ENCODE measurements around the gene UTS2. TPM values are rescaled to one million over a fixed set of nuclear protein-coding genes. Genes with fewer than 3 reads are reported as not detected.

The UTS2 gene
- total and polyA plus RNA-seq, 2 of the 4 experiments (the other 2 are of a cell fraction): not detected

DNA sequence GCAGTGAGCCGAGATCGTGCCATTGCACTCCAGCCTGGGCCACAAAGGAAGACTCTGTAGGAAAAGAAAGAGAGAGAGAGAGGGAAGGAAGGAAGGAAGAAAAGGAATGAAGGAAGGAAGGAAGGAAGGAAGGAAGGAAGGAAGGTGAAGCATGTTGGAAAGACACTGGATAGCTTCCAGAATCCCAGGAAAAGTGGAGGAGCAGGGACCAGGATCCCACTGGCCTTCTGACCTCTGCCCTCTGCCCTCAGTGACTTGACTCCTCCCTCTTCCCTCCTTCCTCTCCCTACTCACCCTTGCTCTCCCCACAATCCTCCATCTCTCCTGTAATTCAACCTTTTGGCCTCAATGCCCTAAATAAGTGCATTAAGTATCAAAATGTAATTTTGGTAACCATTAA is 4.1 kb upstream of the UTS2 start:
- Histone ChIP-seq H3K18ac (ENCODE audit: low read depth, low read length) (no peak overlapping the region), H3K4ac (ENCODE audit: low read depth, low read length) (no peak overlapping the region), H3K4me3 (ENCODE audit: insufficient read depth, low read depth, low read length) (no peak overlapping the region), H3K9ac (ENCODE audit: low read depth, low read length) (no peak overlapping the region), H2AK5ac (ENCODE audit: low read depth, low read length) (no peak overlapping the region), H2BK15ac (ENCODE audit: low read depth, low read length) (no peak overlapping the region), H3K9me3 (ENCODE audit: control insufficient read depth, insufficient read depth, low read length) (no peaks in the 10 kb centered on the region), H4K20me1 (ENCODE audit: insufficient read depth, low read length) (no peaks in the 10 kb centered on the region), H3K23ac (ENCODE audit: low read depth, low read length) (no peak overlapping the region), H3K9me1 (ENCODE audit: insufficient read depth, low read length) (no peaks in the 10 kb centered on the region), H3K4me2 (ENCODE audit: low read depth, low read length) (no peak overlapping the region), H3K4me1 (ENCODE audit: control insufficient read depth, insufficient read depth, low read length) (no peaks in the 10 kb centered on the region), H2BK5ac (ENCODE audit: low read depth, low read length, poor library complexity, severe bottlenecking) (no peak overlapping the region), H4K8ac (ENCODE audit: low read depth in 2 of 2, low read length in 2 of 2) (no peak overlapping the region), H2BK20ac (ENCODE audit: low read depth, low read length) (no peak overlapping the region), H2AK9ac (replicated peaks; ENCODE audit: low read depth, low read length, poor library complexity) (no peak overlapping the region), H2AFZ (replicated peaks; ENCODE audit: low read length, poor library complexity) (peak overlapping the region; percentile 33), H3K79me1 (ENCODE audit: low read depth in 1 of 2, low read length in 2 of 2) (no peaks in the 10 kb centered on the region), H2BK120ac (ENCODE audit: low read depth, low read length) (no peak overlapping the region), H3K27me3 (ENCODE audit: control insufficient read depth, insufficient read depth, low read length) (no peaks in the 10 kb centered on the region; the same call in 1 of the 2 replicates), H4K91ac (ENCODE audit: insufficient read depth, low read depth, low read length) (no peak overlapping the region), H3K56ac (ENCODE audit: extremely low read depth, insufficient read depth, low read length) (no peak overlapping the region), H3K36me3 (ENCODE audit: control insufficient read depth, insufficient read depth, low read length) (no peaks in the 10 kb centered on the region), H4K5ac (ENCODE audit: low read depth, low read length) (no peak overlapping the region), H3K14ac (replicated peaks; ENCODE audit: low read depth, low read length) (no peak overlapping the region), H3K27ac (ENCODE audit: insufficient read depth, low read length) (no peak overlapping the region)
- CTCF ChIA-PET: no interaction called here
- WGBS, 2 experiments (ENCODE audit: extremely low coverage in 2 of 2, insufficient read length in 1 of 2): no CpG with 5 or more reads among the region's 2 CpGs
- BruUV-seq (replicated peaks): no TSS peak
- dilution Hi-C loops (cut with HindIII; ENCODE audit: low sequenced_read_pairs, unreplicated experiment): no loop called here
- TF ChIP-seq MAFK (IDR thresholded peaks at IDR 0.05; ENCODE audit: low read depth, low read length) (no peak), SMC3 (IDR thresholded peaks at IDR 0.05; ENCODE audit: low read depth, low read length) (no peak), RFX5 (IDR thresholded peaks at IDR 0.05; ENCODE audit: low read depth, low read length) (no peak), RAD21 (IDR thresholded peaks at IDR 0.05; ENCODE audit: low read length) (no peak), CHD1 (IDR thresholded peaks at IDR 0.05; ENCODE audit: low read depth, low read length) (no peak), CEBPB (IDR thresholded peaks at IDR 0.05; ENCODE audit: low read depth, low read length) (no peak), USF2 (IDR thresholded peaks at IDR 0.05; ENCODE audit: low read depth, low read length) (no peak), POLR2A (IDR thresholded peaks at IDR 0.05; ENCODE audit: low read depth, low read length) (no peak), RCOR1 (IDR thresholded peaks at IDR 0.05; ENCODE audit: insufficient replicate concordance, low read length) (no peak), FOS (IDR thresholded peaks at IDR 0.05; ENCODE audit: low read depth, low read length) (no peak), NFE2L2 (IDR thresholded peaks at IDR 0.05; ENCODE audit: low read depth, low read length) (no peak)
- TF ChIP-seq, protein P1, sequence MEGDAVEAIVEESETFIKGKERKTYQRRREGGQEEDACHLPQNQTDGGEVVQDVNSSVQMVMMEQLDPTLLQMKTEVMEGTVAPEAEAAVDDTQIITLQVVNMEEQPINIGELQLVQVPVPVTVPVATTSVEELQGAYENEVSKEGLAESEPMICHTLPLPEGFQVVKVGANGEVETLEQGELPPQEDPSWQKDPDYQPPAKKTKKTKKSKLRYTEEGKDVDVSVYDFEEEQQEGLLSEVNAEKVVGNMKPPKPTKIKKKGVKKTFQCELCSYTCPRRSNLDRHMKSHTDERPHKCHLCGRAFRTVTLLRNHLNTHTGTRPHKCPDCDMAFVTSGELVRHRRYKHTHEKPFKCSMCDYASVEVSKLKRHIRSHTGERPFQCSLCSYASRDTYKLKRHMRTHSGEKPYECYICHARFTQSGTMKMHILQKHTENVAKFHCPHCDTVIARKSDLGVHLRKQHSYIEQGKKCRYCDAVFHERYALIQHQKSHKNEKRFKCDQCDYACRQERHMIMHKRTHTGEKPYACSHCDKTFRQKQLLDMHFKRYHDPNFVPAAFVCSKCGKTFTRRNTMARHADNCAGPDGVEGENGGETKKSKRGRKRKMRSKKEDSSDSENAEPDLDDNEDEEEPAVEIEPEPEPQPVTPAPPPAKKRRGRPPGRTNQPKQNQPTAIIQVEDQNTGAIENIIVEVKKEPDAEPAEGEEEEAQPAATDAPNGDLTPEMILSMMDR (conservative IDR thresholded peaks at IDR 0.05; ENCODE audit: low read depth, low read length): no peak
- DNase-seq (no peak), ATAC-seq (ENCODE audit: low read depth) (no peak)
- intact Hi-C loops (cut with micrococcal nuclease): no loop called here
- in situ Hi-C loops (cut with MboI; ENCODE audit: low sequenced_read_pairs): no loop called here
- POLR2A ChIA-PET (ENCODE audit: unreplicated experiment): no interaction called here
